ENCODE measurements around the gene TMEM215. TPM values are rescaled to one million over a fixed set of nuclear protein-coding genes. Genes with fewer than 3 reads are reported as not detected.

Gene TMEM215
- total RNA-seq, 2 donors from 2014 or later, result not detected

- Histone ChIP-seq H3K9ac (ENCODE audit: low read depth in 2 of 2, low read length in 2 of 2) (no peak overlapping the region), H3K4me1 (no peaks in the 10 kb centered on the region), H3K36me3 (no peaks in the 10 kb centered on the region), H3K4me3 (no peak overlapping the region), H3K9me3 (no peaks in the 10 kb centered on the region), H3K27me3 (no peaks in the 10 kb centered on the region), H3K27ac (no peak overlapping the region)
- intact Hi-C loops (cut with DNase I), result no loop called here
- TF ChIP-seq CTCF (IDR thresholded peaks at IDR 0.05), result no peak
- DNase-seq, result no peak
Observed at GRCh38 chr9:32742296-32742695, 41.0 kb upstream of the TMEM215 start.

GRCh38 chr9:32748013-32748412, 35.3 kb upstream of the TMEM215 start:
- DNase-seq, result no peak
- Histone ChIP-seq H3K36me3 (no peaks in the 10 kb centered on the region), H3K27me3 (no peaks in the 10 kb centered on the region), H3K9ac (ENCODE audit: low read depth in 2 of 2, low read length in 2 of 2) (no peak overlapping the region), H3K4me3 (no peak overlapping the region), H3K9me3 (no peaks in the 10 kb centered on the region), H3K27ac (no peak overlapping the region), H3K4me1 (no peaks in the 10 kb centered on the region)
- intact Hi-C loops (cut with DNase I), result no loop called here
- no peak for TF ChIP-seq CTCF (IDR thresholded peaks at IDR 0.05)

GRCh38 chr9:32755730-32756129, 27.6 kb upstream of the TMEM215 start:
- no peak for TF ChIP-seq CTCF (IDR thresholded peaks at IDR 0.05)
- Histone ChIP-seq H3K27ac (no peak overlapping the region), H3K4me1 (no peaks in the 10 kb centered on the region), H3K4me3 (no peak overlapping the region), H3K36me3 (no peaks in the 10 kb centered on the region), H3K9ac (ENCODE audit: low read depth in 2 of 2, low read length in 2 of 2) (no peak overlapping the region), H3K9me3 (no peaks in the 10 kb centered on the region), H3K27me3 (no peaks in the 10 kb centered on the region)
- DNase-seq, result no peak
- intact Hi-C loops (cut with DNase I), result no loop called here

- no peaks in the 10 kb centered on the region for H3K27me3 ChIP-seq
- no peak overlapping the region for H3K9ac ChIP-seq (ENCODE audit: low read depth in 2 of 2, low read length in 2 of 2)
- TF ChIP-seq CTCF (IDR thresholded peaks at IDR 0.05), result no peak
- H3K4me1 ChIP-seq, result no peaks in the 10 kb centered on the region
- intact Hi-C loops (cut with DNase I), result no loop called here
- H3K9me3 ChIP-seq, result no peaks in the 10 kb centered on the region
- no peak overlapping the region for H3K4me3 ChIP-seq
- DNase-seq, result no peak
- H3K27ac ChIP-seq, result no peak overlapping the region
- H3K36me3 ChIP-seq, result no peaks in the 10 kb centered on the region
Observed at GRCh38 chr9:32764139-32764538, 19.2 kb upstream of the TMEM215 start.

GRCh38 chr9:32775283-32775682, 8.1 kb upstream of the TMEM215 start:
- intact Hi-C loops (cut with DNase I), result no loop called here
- no peak for DNase-seq
- no peak for TF ChIP-seq CTCF (IDR thresholded peaks at IDR 0.05)
- Histone ChIP-seq H3K27ac (no peak overlapping the region), H3K9ac (ENCODE audit: low read depth in 2 of 2, low read length in 2 of 2) (no peak overlapping the region), H3K4me1 (no peaks in the 10 kb centered on the region), H3K9me3 (no peaks in the 10 kb centered on the region), H3K27me3 (no peaks in the 10 kb centered on the region), H3K36me3 (no peaks in the 10 kb centered on the region), H3K4me3 (no peak overlapping the region)

- Histone ChIP-seq H3K27me3 (no peaks in the 10 kb centered on the region), H3K9ac (ENCODE audit: low read depth in 2 of 2, low read length in 2 of 2) (no peak overlapping the region), H3K4me3 (no peak overlapping the region), H3K27ac (no peak overlapping the region), H3K9me3 (no peaks in the 10 kb centered on the region), H3K36me3 (no peaks in the 10 kb centered on the region), H3K4me1 (no peaks in the 10 kb centered on the region)
- no peak for DNase-seq
- intact Hi-C loops (cut with DNase I), result no loop called here
- TF ChIP-seq CTCF (IDR thresholded peaks at IDR 0.05), result no peak
Observed at GRCh38 chr9:32776201-32776600, 7.1 kb upstream of the TMEM215 start.
